Type B pancreatic cell (in vitro differentiated cells): ENCODE data around the gene C5orf58. TPM values are rescaled to one million over a fixed set of nuclear protein-coding genes. Genes with fewer than 3 reads are reported as not detected.

Experiments used
- DNase-seq: peaks from one replicate; pipeline ENCODE4 v3.0.0; 2021; ENCODE audit warnings: mixed read lengths; ENCODE audit not compliant: unreplicated experiment; ENCODE audit errors: extremely low spot score
- H3K27ac Mint-ChIP-seq: 2 replicates; pipeline ENCODE4 v1.8.0; 2021; ENCODE audit warnings: mild to moderate bottlenecking, mixed read lengths
- H3K27me3 Mint-ChIP-seq: 2 replicates; pipeline ENCODE4 v1.8.0; 2021; ENCODE audit warnings: mixed read lengths
- H3K36me3 Mint-ChIP-seq: 2 replicates; pipeline ENCODE4 v1.8.0; 2021; ENCODE audit warnings: mixed read lengths
- H3K4me1 Mint-ChIP-seq: one replicate; pipeline ENCODE4 v1.8.0; 2021; ENCODE audit warnings: mixed read lengths; ENCODE audit not compliant: unreplicated experiment
- H3K4me3 Mint-ChIP-seq: 2 replicates; pipeline ENCODE4 v1.8.0; 2021; ENCODE audit warnings: mild to moderate bottlenecking, mixed read lengths
- H3K9me3 Mint-ChIP-seq: 2 replicates; pipeline ENCODE4 v1.8.0; 2021; ENCODE audit warnings: mixed read lengths
- CTCF ChIP-seq: fragments of 200-600 bp; sonication (generic); conservative IDR thresholded peaks from 2 replicates; pipeline ENCODE4 v1.5.0; 2021; ENCODE audit warnings: antibody characterized with exemption, mild to moderate bottlenecking
- total RNA-seq: library from RNA; stranded (reverse); gene quantifications from 2 replicates; pipeline ENCODE4 v1.2.1, GENCODE V29; 2021; ENCODE audit warnings: low replicate concordance

Gene C5orf58
- total RNA-seq, 1 donor from 2014 or later, result not detected

- H3K4me1 Mint-ChIP-seq, result no peaks in the 10 kb centered on the region
Observed at GRCh38 chr5:170289764-170290163, 57.0 kb downstream of the C5orf58 start.

GRCh38 chr5:170290498-170290897 is 57.7 kb downstream of the C5orf58 start:
- Mint-ChIP-seq H3K36me3 (peaks cover 3% of the 10 kb centered on the region), H3K4me1 (no peaks in the 10 kb centered on the region)

More at GRCh38 chr5:170289764-170290163, 57.0 kb downstream of the C5orf58 start:
- H3K36me3 Mint-ChIP-seq, result peaks cover 3% of the 10 kb centered on the region
- H3K27me3 Mint-ChIP-seq, result peaks cover 23% of the 10 kb centered on the region
- no peak overlapping the region for H3K27ac Mint-ChIP-seq
- no peak for TF ChIP-seq CTCF
- no peak overlapping the region for H3K4me3 Mint-ChIP-seq
- H3K9me3 Mint-ChIP-seq, result peaks cover 5% of the 10 kb centered on the region
- no peak for DNase-seq

GRCh38 chr5:170292179-170293104 is 59.7 kb downstream of the C5orf58 start:
- no peaks in the 10 kb centered on the region for H3K4me1 Mint-ChIP-seq
- peaks cover 5% of the 10 kb centered on the region for H3K9me3 Mint-ChIP-seq
- DNase-seq, result no peak
- H3K4me3 Mint-ChIP-seq, result no peak overlapping the region
- TF ChIP-seq CTCF, result no peak
- H3K27me3 Mint-ChIP-seq, result peaks cover 26% of the 10 kb centered on the region
- peaks cover 3% of the 10 kb centered on the region for H3K36me3 Mint-ChIP-seq
- H3K27ac Mint-ChIP-seq, result no peak overlapping the region

More at GRCh38 chr5:170290498-170290897, 57.7 kb downstream of the C5orf58 start:
- peaks cover 5% of the 10 kb centered on the region for H3K9me3 Mint-ChIP-seq
- peaks cover 25% of the 10 kb centered on the region for H3K27me3 Mint-ChIP-seq
- no peak overlapping the region for H3K4me3 Mint-ChIP-seq
- no peak for DNase-seq
- no peak for TF ChIP-seq CTCF
- no peak overlapping the region for H3K27ac Mint-ChIP-seq

- Mint-ChIP-seq H3K27me3 (peaks cover 26% of the 10 kb centered on the region), H3K36me3 (peaks cover 3% of the 10 kb centered on the region), H3K4me3 (no peak overlapping the region), H3K9me3 (peaks cover 5% of the 10 kb centered on the region), H3K4me1 (no peaks in the 10 kb centered on the region), H3K27ac (no peak overlapping the region)
- DNase-seq, result no peak
- TF ChIP-seq CTCF, result no peak
Observed at GRCh38 chr5:170293273-170293672, 60.5 kb downstream of the C5orf58 start.

GRCh38 chr5:170294057-170294456 is 61.3 kb downstream of the C5orf58 start:
- Mint-ChIP-seq H3K27ac (no peak overlapping the region), H3K4me1 (no peaks in the 10 kb centered on the region), H3K36me3 (peaks cover 3% of the 10 kb centered on the region), H3K9me3 (peaks cover 5% of the 10 kb centered on the region), H3K4me3 (no peak overlapping the region), H3K27me3 (peaks cover 26% of the 10 kb centered on the region)
- DNase-seq, result no peak
- no peak for TF ChIP-seq CTCF
